Natural killer cell (primary cell): ENCODE results near the gene DGAT2. TPM values are rescaled to one million over a fixed set of nuclear protein-coding genes. Genes with fewer than 3 reads are reported as not detected.

Experiments used
- ATAC-seq, 3 donors: fragments of 150-1000 bp in 2 of 3; fragments of 200-7000 bp in 1 of 3; cut with Tn5 transposase; 1 replicate in 1 of 3; 2 replicates in 2 of 3; pipeline ENCODE4 v1.10.0; 2021; ENCODE audit warnings: mild to moderate bottlenecking in 2 of 3, moderate library complexity in 2 of 3
- DNase-seq, 2 donors: peaks; one replicate each; pipeline versions ENCODE4 v3.0.0 to v3.0.0-alpha.2; 2013 to 2021; ENCODE audit warnings: mixed read lengths in 1 of 2
- H3K27ac ChIP-seq: one replicate; pipeline ENCODE4 v1.5.1; 2013; ENCODE audit warnings: mild to moderate bottlenecking, low read length
- H3K27me3 ChIP-seq: one replicate; pipeline ENCODE4 v1.6.1; 2013; ENCODE audit warnings: low read length; ENCODE audit not compliant: control insufficient read depth, insufficient read depth
- H3K36me3 ChIP-seq: one replicate; pipeline ENCODE4 v1.6.1; 2013; ENCODE audit warnings: low read length; ENCODE audit not compliant: control insufficient read depth, insufficient read depth
- H3K4me1 ChIP-seq: one replicate; pipeline ENCODE4 v1.6.1; 2013; ENCODE audit warnings: low read length; ENCODE audit not compliant: control insufficient read depth, insufficient read depth
- H3K4me3 ChIP-seq: one replicate; pipeline ENCODE4 v1.5.1; 2013; ENCODE audit warnings: low read length
- H3K9me3 ChIP-seq: one replicate; pipeline ENCODE4 v1.6.1; 2013; ENCODE audit warnings: low read length; ENCODE audit not compliant: control insufficient read depth, insufficient read depth
- H3K27ac Mint-ChIP-seq, 2 donors: one replicate each; pipeline ENCODE4 v1.8.0; 2022; ENCODE audit warnings: mild to moderate bottlenecking in 2 of 2, mixed read lengths in 2 of 2, moderate library complexity in 1 of 2
- H3K27me3 Mint-ChIP-seq, 2 donors: one replicate each; pipeline ENCODE4 v1.8.0; 2022; ENCODE audit warnings: low read depth in 2 of 2, mixed read lengths in 2 of 2
- H3K36me3 Mint-ChIP-seq: one replicate; pipeline ENCODE4 v1.8.0; 2022; ENCODE audit warnings: mixed read lengths
- H3K4me1 Mint-ChIP-seq, 2 donors: one replicate each; pipeline ENCODE4 v1.8.0; 2022; ENCODE audit warnings: mixed read lengths in 2 of 2
- H3K4me3 Mint-ChIP-seq: one replicate; pipeline ENCODE4 v1.8.0; 2022; ENCODE audit warnings: mild to moderate bottlenecking, moderate library complexity, mixed read lengths
- H3K9me3 Mint-ChIP-seq, 2 donors: one replicate each; pipeline ENCODE4 v1.8.0; 2022; ENCODE audit warnings: mixed read lengths in 2 of 2
- CTCF ChIP-seq: fragments of 200-600 bp; IDR thresholded peaks from one replicate; pipeline ENCODE4 v1.8.0; 2022; ENCODE audit warnings: antibody characterized with exemption
- WGBS: methylation state at CpG from one replicate; pipeline ENCODE4 v1.1.7; 2013; ENCODE audit warnings: missing lambda C conversion rate; ENCODE audit not compliant: insufficient coverage; 5-methylcytosine and 5-hydroxymethylcytosine counted together
- intact Hi-C: fragments of 100-400 bp; cut with micrococcal nuclease; formaldehyde crosslinking; loops from one replicate; pipeline ENCODE4 v1.14.2; 2022
- total RNA-seq, 4 donors: library from RNA; stranded (reverse); fragments of 120-200 nt in 1 of 4; gene quantifications; one replicate each; pipeline versions ENCODE4 v1.2.3 to v1.2.4, GENCODE V29; 2013 to 2022

Gene DGAT2
- total RNA-seq, 3 donors from 2014 or later (not counting 1 experiment from before 2014, with no cell fraction given) = 0.24 to 2.8 (median 0.75) TPM

- ATAC-seq = no peak
- no peaks in the 10 kb centered on the region for H3K36me3 ChIP-seq
These were observed 46.5 kb upstream of the DGAT2 start for GRCh38 chr11:75721852-75722668.

DNA sequence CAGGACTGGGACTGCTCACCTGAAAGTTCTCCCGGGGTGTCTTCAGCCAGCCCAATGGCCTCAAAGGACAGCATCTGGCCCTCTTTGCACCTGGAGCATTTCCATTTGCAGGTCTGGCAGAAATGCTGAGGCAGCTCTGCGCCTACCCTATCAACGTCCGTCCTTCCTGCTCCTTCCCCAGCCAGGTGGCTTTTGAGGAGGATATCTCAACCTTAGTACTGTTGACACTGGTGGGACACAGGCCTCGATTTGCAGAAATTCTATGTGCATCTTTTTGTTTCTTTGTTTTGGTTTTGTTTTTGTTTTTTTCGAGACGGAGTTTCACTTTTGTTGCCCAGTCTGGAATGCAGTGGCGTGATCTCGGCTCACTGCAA lies 45.9 kb upstream of the DGAT2 start:
- Mint-ChIP-seq H3K27ac (no peak overlapping the region), H3K9me3 (no peaks in the 10 kb centered on the region), H3K27me3 (no peaks in the 10 kb centered on the region), H3K4me1 (no peaks in the 10 kb centered on the region), H3K36me3 (no peaks in the 10 kb centered on the region), H3K4me3 (no peak overlapping the region)
- ATAC-seq (no peak), DNase-seq (no peak)
- H3K27ac ChIP-seq = no peak overlapping the region
- H3K4me3 ChIP-seq = no peak overlapping the region
- no peaks in the 10 kb centered on the region for H3K4me1 ChIP-seq
- H3K36me3 ChIP-seq = no peaks in the 10 kb centered on the region
- no peaks in the 10 kb centered on the region for H3K27me3 ChIP-seq
- TF ChIP-seq CTCF = no peak
- intact Hi-C loops = no loop called here
- 84% methylated on average over 9 of the region's 9 CpGs for whole genome bisulfite sequencing
- H3K9me3 ChIP-seq = no peaks in the 10 kb centered on the region

More at GRCh38 chr11:75721852-75722668, 46.5 kb upstream of the DGAT2 start:
- 71% methylated on average over 14 of the region's 14 CpGs for WGBS
- DNase-seq = no peak
- H3K27ac Mint-ChIP-seq = no peak overlapping the region
- no peaks in the 10 kb centered on the region for H3K27me3 ChIP-seq
- TF ChIP-seq CTCF = no peak
- no peak overlapping the region for H3K4me3 Mint-ChIP-seq
- H3K9me3 ChIP-seq = no peaks in the 10 kb centered on the region
- no peak overlapping the region for H3K27ac ChIP-seq
- H3K27me3 Mint-ChIP-seq = peaks cover 0 to 3% of the 10 kb centered on the region in 2 donors
- no peaks in the 10 kb centered on the region for H3K9me3 Mint-ChIP-seq
- H3K4me1 Mint-ChIP-seq = no peaks in the 10 kb centered on the region
- H3K36me3 Mint-ChIP-seq = no peaks in the 10 kb centered on the region
- no peak overlapping the region for H3K4me3 ChIP-seq
- intact Hi-C loops = no loop called here
- no peaks in the 10 kb centered on the region for H3K4me1 ChIP-seq

DNA sequence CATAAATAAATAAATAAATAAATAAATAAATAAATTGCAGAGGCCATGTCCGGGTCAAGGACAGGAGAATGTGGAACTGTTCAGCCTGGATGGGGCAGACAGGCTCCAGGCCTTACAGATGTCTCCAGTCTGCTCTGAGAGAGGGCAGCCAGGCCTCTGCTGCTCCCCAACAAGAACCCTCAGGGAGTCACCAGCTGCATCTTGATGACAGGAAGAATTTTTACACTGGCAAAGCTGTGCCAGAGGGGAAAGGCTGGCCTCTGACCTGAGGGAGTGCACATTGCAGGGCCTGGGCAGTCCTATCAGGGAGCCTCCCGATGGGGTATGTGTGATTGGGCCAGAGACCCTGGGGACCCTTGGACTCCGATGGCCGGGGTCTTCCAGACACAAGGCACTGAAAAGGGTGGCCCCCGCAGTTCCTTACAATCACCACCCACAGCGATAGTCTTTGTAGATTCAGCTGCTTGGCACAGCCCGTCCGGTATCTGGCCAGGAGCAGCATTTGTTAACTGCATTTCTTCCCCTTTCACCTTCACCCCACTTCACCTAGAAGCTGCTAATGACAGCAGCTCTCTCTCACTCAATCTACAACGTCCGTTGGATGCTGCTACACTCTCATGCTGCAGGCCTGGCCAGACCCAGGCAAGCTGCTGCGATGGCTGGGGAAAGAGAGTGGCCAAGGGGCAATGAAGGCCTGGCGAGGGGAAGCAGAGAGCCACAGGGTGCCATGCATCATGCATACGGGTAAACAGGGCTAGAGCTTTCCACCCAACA lies 42.8 kb upstream of the DGAT2 start:
- no peak for ATAC-seq
- H3K4me3 Mint-ChIP-seq = no peak overlapping the region
- DNase-seq = no peak
- H3K4me1 ChIP-seq = no peaks in the 10 kb centered on the region
- H3K9me3 ChIP-seq = no peaks in the 10 kb centered on the region
- no peak overlapping the region for H3K27ac ChIP-seq
- no peak for TF ChIP-seq CTCF
- WGBS = 90% methylated on average over 13 of the region's 13 CpGs
- no peaks in the 10 kb centered on the region for H3K36me3 Mint-ChIP-seq
- no peak overlapping the region for H3K4me3 ChIP-seq
- H3K9me3 Mint-ChIP-seq = no peaks in the 10 kb centered on the region
- H3K27me3 ChIP-seq = no peaks in the 10 kb centered on the region
- no peaks in the 10 kb centered on the region for H3K27me3 Mint-ChIP-seq
- intact Hi-C loops = no loop called here
- H3K36me3 ChIP-seq = no peaks in the 10 kb centered on the region
- H3K4me1 Mint-ChIP-seq = no peaks in the 10 kb centered on the region
- no peak overlapping the region for H3K27ac Mint-ChIP-seq
